ENCODE measurements around the gene RASGRP4. TPM values are rescaled to one million over a fixed set of nuclear protein-coding genes. Genes with fewer than 3 reads are reported as not detected.
A peak's percentile ranks its signal among the peaks of the same experiment; 100 is the strongest.
"Not testable (repeated sequence)": the region's sequence is repeated elsewhere in the genome, so short reads cannot be mapped to it uniquely, and the experiment has no call there.

Gene RASGRP4
- polyA plus RNA-seq, 6 donors from 2014 or later, result 0.27 to 0.60 (median 0.30) TPM; not detected in 3

GRCh38 chr19:38420935-38421334, 5.1 kb downstream of the RASGRP4 start:
- DNase-seq (no peak), ATAC-seq (ENCODE audit: low read depth in 2 of 2) (no peak)
- no peak overlapping the region for H3K27ac Mint-ChIP-seq
- no peaks in the 10 kb centered on the region for H3K27me3 Mint-ChIP-seq
- no peaks in the 10 kb centered on the region for H3K36me3 Mint-ChIP-seq
- peaks cover 30 to 37% (median 31%) of the 10 kb centered on the region in 3 donors for H3K4me1 Mint-ChIP-seq
- H3K9me3 Mint-ChIP-seq, result no peaks in the 10 kb centered on the region
- H3K4me3 Mint-ChIP-seq, result no peak overlapping the region

- peak; percentile 50 for DNase-seq
- Mint-ChIP-seq H3K4me1 (peaks cover 24 to 27% (median 25%) of the 10 kb centered on the region in 3 donors), H3K36me3 (no peaks in the 10 kb centered on the region), H3K27ac (peak overlapping the region; percentile 71 to 98 (median 93)), H3K27me3 (no peaks in the 10 kb centered on the region), H3K9me3 (no peaks in the 10 kb centered on the region), H3K4me3 (peak overlapping the region; percentile 79 to 94 (median 90))
- ATAC-seq (ENCODE audit: low read depth in 2 of 2), result peak; percentile 85 to 88
Measured at GRCh38 chr19:38417544-38418506, 8.2 kb downstream of the RASGRP4 start.

DNA sequence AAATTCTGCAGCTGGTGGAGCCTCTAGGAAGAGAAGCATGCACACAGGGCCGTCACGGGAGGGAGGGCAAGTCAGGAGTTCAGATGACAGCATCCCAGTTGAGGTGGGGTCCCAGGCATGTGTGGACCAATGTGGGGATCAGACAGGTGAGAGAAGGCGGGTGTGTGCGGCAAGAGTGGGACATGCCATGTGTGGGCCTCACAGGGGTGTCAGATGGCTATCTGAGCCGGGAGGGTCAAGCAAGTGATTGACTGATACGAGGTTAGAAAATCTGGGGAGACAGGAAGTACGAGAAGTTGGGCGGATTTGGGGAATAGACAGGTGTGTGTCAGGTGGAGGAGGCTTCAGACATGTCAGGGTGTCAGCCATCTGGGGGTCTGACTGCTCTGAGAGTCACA, 8.9 kb downstream of the RASGRP4 start:
- H3K27ac Mint-ChIP-seq, result peak overlapping the region; percentile 71 to 98 (median 93)
- DNase-seq (no peak), ATAC-seq (ENCODE audit: low read depth in 2 of 2) (no peak)
- H3K27me3 Mint-ChIP-seq, result no peaks in the 10 kb centered on the region
- no peaks in the 10 kb centered on the region for H3K36me3 Mint-ChIP-seq
- no peaks in the 10 kb centered on the region for H3K9me3 Mint-ChIP-seq
- peak overlapping the region; percentile 79 to 94 (median 90) for H3K4me3 Mint-ChIP-seq
- H3K4me1 Mint-ChIP-seq, result peaks cover 24 to 27% (median 25%) of the 10 kb centered on the region in 3 donors

GRCh38 chr19:38413416-38413815, 12.6 kb downstream of the RASGRP4 start:
- DNase-seq (no peak), ATAC-seq (ENCODE audit: low read depth in 2 of 2) (no peak)
- Mint-ChIP-seq H3K9me3 (no peaks in the 10 kb centered on the region), H3K27ac (no peak overlapping the region), H3K4me3 (no peak overlapping the region), H3K27me3 (no peaks in the 10 kb centered on the region), H3K36me3 (peaks cover 0 to 5% of the 10 kb centered on the region in 2 donors), H3K4me1 (peaks cover 19 to 21% (median 20%) of the 10 kb centered on the region in 3 donors)

DNA sequence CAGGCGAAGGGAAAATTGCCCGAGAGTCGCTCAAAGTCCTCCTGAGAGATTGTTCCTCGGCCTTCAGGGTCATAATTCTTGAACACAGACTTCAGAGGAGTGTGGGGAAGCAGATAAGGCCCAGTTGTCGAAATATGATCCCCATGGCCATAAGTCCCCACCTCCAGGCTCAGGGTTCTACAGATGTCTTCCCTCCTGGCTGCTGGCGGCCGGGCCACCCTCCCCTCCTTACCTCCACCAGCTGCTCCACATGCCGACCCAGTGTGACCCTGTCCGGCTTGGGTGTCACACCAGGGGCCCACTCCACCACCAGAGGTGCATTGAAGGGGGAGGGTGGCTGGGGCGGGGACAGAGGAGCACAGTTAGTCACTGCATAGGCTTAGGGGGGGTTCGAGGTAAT, 13.1 kb downstream of the RASGRP4 start:
- ATAC-seq (ENCODE audit: low read depth in 2 of 2), result no peak
- Mint-ChIP-seq H3K4me1 (peaks cover 14 to 18% (median 15%) of the 10 kb centered on the region in 3 donors), H3K9me3 (no peaks in the 10 kb centered on the region), H3K4me3 (no peak overlapping the region), H3K36me3 (peaks cover 0 to 8% of the 10 kb centered on the region in 2 donors), H3K27me3 (no peaks in the 10 kb centered on the region), H3K27ac (no peak overlapping the region)
- no peak for DNase-seq

GRCh38 chr19:38412491-38412890, 13.5 kb downstream of the RASGRP4 start:
- H3K4me1 Mint-ChIP-seq, result peaks cover 10 to 13% (median 10%) of the 10 kb centered on the region in 3 donors
- H3K36me3 Mint-ChIP-seq, result peaks cover 0 to 8% of the 10 kb centered on the region in 2 donors
- no peaks in the 10 kb centered on the region for H3K27me3 Mint-ChIP-seq
- no peak for ATAC-seq (ENCODE audit: low read depth in 2 of 2)
- H3K27ac Mint-ChIP-seq, result no peak overlapping the region
- H3K4me3 Mint-ChIP-seq, result no peak overlapping the region
- DNase-seq, result no peak
- H3K9me3 Mint-ChIP-seq, result no peaks in the 10 kb centered on the region

GRCh38 chr19:38411898-38412297, 14.1 kb downstream of the RASGRP4 start:
- not testable (repeated sequence) for H3K4me3 Mint-ChIP-seq; H3K27me3 Mint-ChIP-seq; H3K9me3 Mint-ChIP-seq; ATAC-seq (ENCODE audit: low read depth in 2 of 2); H3K4me1 Mint-ChIP-seq; DNase-seq; H3K36me3 Mint-ChIP-seq
- peak overlapping the region in 1 of 6 donors; percentile 83 for H3K27ac Mint-ChIP-seq

DNA sequence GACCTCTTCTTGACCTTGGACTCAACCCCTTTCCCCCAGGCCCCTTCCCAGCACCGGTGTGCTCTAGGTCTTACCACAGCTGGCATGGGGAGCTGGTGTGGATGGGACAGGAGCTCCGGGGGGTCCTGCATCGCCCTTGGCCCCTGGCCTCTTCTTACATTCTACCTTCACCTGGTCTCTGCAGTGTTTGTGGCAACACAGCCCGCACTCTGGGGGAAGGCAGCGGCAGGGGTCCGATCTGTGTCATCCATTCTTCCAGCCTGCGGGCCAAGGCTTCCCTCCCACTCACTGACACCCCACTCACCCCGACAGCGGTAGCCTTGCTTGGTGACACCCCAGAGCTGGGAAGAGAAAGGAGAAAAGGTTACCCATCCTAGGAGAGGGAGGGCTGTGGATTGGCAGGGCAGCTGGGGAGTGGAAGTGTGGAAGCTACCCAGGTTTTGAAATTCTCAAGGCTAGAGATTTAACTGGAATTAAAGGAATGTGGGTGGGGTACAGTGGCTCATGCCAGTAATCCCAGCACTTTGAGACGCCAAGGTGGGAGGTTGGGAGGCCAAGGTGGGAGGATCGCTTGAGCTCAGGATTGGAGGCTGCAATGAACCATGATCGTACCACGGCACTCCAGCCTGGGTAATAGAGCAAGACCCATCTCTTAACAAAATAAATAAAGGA, 14.8 kb downstream of the RASGRP4 start:
- Mint-ChIP-seq H3K36me3 (peaks cover 0 to 8% of the 10 kb centered on the region in 2 donors), H3K27ac (no peak overlapping the region), H3K27me3 (no peaks in the 10 kb centered on the region)

DNA sequence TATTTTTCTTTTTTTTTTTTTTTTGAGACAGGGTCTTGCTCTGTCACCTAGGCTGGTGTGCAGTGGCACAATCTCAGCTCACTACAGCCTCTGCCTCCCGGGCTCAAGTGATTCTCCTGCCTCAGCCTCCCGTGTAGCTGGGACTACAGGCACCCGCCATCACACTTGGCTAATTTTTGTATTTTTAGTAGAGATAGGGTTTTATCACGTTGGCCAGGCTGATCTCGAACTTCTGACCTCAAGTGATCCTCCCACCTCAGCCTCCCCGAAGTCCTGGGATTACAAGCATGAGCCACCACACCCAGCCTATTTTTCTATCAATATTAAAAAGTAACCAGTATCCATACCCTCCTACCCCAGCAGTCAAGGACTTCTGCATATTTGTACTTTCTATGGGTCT, 15.6 kb downstream of the RASGRP4 start:
- H3K4me3 Mint-ChIP-seq; H3K36me3 Mint-ChIP-seq; DNase-seq; H3K4me1 Mint-ChIP-seq; H3K27me3 Mint-ChIP-seq; H3K9me3 Mint-ChIP-seq; ATAC-seq (ENCODE audit: low read depth in 2 of 2): not testable (repeated sequence)
- H3K27ac Mint-ChIP-seq, result peak overlapping the region in 1 of 6 donors; percentile 26

More for the DNA sequence above, 14.8 kb downstream of the RASGRP4 start:
- ATAC-seq (ENCODE audit: low read depth in 2 of 2) (no peak), DNase-seq (no peak)
- peaks cover 0 to 3% (median 0%) of the 10 kb centered on the region in 3 donors for H3K4me1 Mint-ChIP-seq
- H3K4me3 Mint-ChIP-seq, result no peak overlapping the region
- no peaks in the 10 kb centered on the region for H3K9me3 Mint-ChIP-seq

DNA sequence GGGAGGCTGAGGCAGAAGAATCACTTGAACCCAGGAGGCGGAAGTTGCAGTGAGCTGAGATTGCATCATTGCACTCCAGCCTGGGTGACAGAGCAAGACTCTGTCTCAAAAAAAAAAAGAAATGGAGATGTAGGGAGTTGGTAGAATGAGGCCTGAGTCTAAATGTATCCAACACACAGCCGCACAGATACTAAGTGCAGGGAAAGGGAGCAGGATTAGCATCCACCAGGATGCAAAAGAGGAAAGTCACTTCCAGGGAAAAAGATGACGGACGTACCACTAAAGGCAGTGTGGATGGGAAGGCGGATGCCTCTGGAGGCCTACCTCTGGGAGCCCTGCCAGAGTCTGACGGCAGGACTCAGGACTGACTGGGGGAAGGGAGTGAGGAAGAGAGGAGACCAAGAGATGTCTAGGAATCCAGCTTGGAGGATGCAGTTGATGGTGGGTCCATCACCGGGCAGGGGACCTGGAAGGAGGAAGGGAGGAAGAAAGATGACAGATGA, 16.3 kb downstream of the RASGRP4 start:
- DNase-seq, result no peak
- no peak overlapping the region for H3K4me3 Mint-ChIP-seq
- peak overlapping the region in 2 of 6 donors; percentile 7 to 76 for H3K27ac Mint-ChIP-seq
- no peaks in the 10 kb centered on the region for H3K27me3 Mint-ChIP-seq
- peaks cover 0 to 8% of the 10 kb centered on the region in 2 donors for H3K36me3 Mint-ChIP-seq
- no peak for ATAC-seq (ENCODE audit: low read depth in 2 of 2)
- peaks cover 3 to 9% (median 3%) of the 10 kb centered on the region in 3 donors for H3K4me1 Mint-ChIP-seq
- no peaks in the 10 kb centered on the region for H3K9me3 Mint-ChIP-seq

DNA sequence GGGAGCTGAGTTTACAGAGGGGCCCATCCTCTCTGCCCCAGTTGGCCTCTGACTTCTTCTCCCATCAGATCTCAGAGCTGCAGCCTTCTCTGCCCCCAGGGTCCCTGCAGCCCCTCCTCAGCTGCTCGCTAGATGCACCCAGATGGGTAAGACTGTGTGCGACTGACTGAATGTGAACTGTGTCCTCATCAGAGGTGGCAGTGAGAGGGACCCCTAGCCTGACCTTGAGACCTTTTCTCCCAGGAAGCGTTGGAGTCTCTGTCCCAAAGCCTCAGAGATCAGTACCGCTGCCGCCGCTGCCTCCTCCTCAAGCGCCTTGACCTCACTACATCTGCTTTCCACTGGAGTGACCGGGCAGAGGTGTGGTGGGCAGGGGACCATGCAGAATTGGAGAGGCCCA, 20.7 kb downstream of the RASGRP4 start:
- DNase-seq (no peak), ATAC-seq (ENCODE audit: low read depth in 2 of 2) (no peak)
- peaks cover 7 to 24% (median 18%) of the 10 kb centered on the region in 3 donors for H3K4me1 Mint-ChIP-seq
- peaks cover 0 to 4% (median 4%) of the 10 kb centered on the region in 3 donors for H3K27me3 Mint-ChIP-seq
- no peaks in the 10 kb centered on the region for H3K9me3 Mint-ChIP-seq
- H3K4me3 Mint-ChIP-seq, result peak overlapping the region in 6 of 8 donors; percentile 25 to 93 (median 52)
- H3K36me3 Mint-ChIP-seq, result peaks cover 0 to 8% of the 10 kb centered on the region in 2 donors
- H3K27ac Mint-ChIP-seq, result peak overlapping the region in 1 of 6 donors; percentile 15

GRCh38 chr19:38404858-38405257, 21.2 kb downstream of the RASGRP4 start:
- peak overlapping the region in 2 of 6 donors; percentile 15 to 36 for H3K27ac Mint-ChIP-seq
- H3K27me3 Mint-ChIP-seq, result peaks cover 0 to 9% (median 8%) of the 10 kb centered on the region in 3 donors
- peaks cover 7 to 24% (median 18%) of the 10 kb centered on the region in 3 donors for H3K4me1 Mint-ChIP-seq
- DNase-seq (no peak), ATAC-seq (ENCODE audit: low read depth in 2 of 2) (no peak)
- peaks cover 0 to 8% of the 10 kb centered on the region in 2 donors for H3K36me3 Mint-ChIP-seq
- peak overlapping the region; percentile 42 to 94 (median 79) for H3K4me3 Mint-ChIP-seq
- H3K9me3 Mint-ChIP-seq, result no peaks in the 10 kb centered on the region

GRCh38 chr19:38402967-38403674, 22.9 kb downstream of the RASGRP4 start, which contains the start of gene FAM98C:
Gene FAM98C (plus strand): TSS chr19:38403093. CDS start chr19:38403154, 61 bp downstream.
- peaks cover 4 to 24% (median 18%) of the 10 kb centered on the region in 3 donors for H3K4me1 Mint-ChIP-seq
- peak within 1 kb of the TSS; percentile 80 to 95 (median 89) for H3K27ac Mint-ChIP-seq
- ATAC-seq (ENCODE audit: low read depth in 2 of 2) (peak; percentile 93 to 95), DNase-seq (peak; percentile 99)
- peaks cover 0 to 25% (median 20%) of the 10 kb centered on the region in 3 donors for H3K27me3 Mint-ChIP-seq
- H3K4me3 Mint-ChIP-seq, result peak within 1 kb of the TSS; percentile 88 to 96 (median 92)
- H3K9me3 Mint-ChIP-seq, result no peaks in the 10 kb centered on the region
- H3K36me3 Mint-ChIP-seq, result no peaks in the 10 kb centered on the region

Data from naive B cell (primary cell).